Gastroesophageal sphincter (tissue), 4 donors: ENCODE results near the gene PCK1. TPM values are rescaled to one million over a fixed set of nuclear protein-coding genes. Genes with fewer than 3 reads are reported as not detected.

Experiments
- ATAC-seq: fragments of 150-250 bp; one replicate; pipeline ENCODE4 v1.9.1; 2016; ENCODE audit warnings: mild to moderate bottlenecking, moderate library complexity
- H3K27ac ChIP-seq, 4 donors: fragments of 200-600 bp; sonication (generic) in 3 of 4; 1 replicate in 3 of 4; 2 replicates in 1 of 4; pipeline ENCODE4 v1.5.1; 2016 to 2019
- H3K27me3 ChIP-seq: fragments of 200-600 bp; sonication (generic); one replicate; pipeline ENCODE4 v1.5.1; 2019
- H3K36me3 ChIP-seq, 2 donors: fragments of 200-600 bp; sonication (generic); one replicate each; pipeline ENCODE4 v1.5.1; 2019; ENCODE audit warnings: control low read depth in 1 of 2
- H3K4me1 ChIP-seq, 3 donors: fragments of 200-600 bp; sonication (generic); 1 replicate in 2 of 3; 2 replicates in 1 of 3; pipeline ENCODE4 v1.5.1; 2016 to 2019; ENCODE audit warnings: control low read depth in 2 of 3
- H3K4me3 ChIP-seq, 2 donors: fragments of 200-600 bp; sonication (generic); one replicate each; pipeline ENCODE4 v1.5.1; 2019; ENCODE audit warnings: mild to moderate bottlenecking in 1 of 2, moderate library complexity in 1 of 2
- H3K9me3 ChIP-seq, 3 donors: fragments of 200-600 bp; sonication (generic); one replicate each; pipeline ENCODE4 v1.5.1; 2017 to 2019; ENCODE audit warnings: control low read depth in 2 of 3
- EP300 ChIP-seq: sonication (generic); formaldehyde crosslinking; IDR thresholded peaks from one replicate; pipeline ENCODE4 v1.6.1; 2017; ENCODE audit warnings: antibody characterized with exemption, mild to moderate bottlenecking
- POLR2A ChIP-seq, 2 donors: fragments of 450-650 bp; IDR thresholded peaks; one replicate each; pipeline ENCODE4 v1.6.1; 2017; ENCODE audit warnings: antibody characterized with exemption in 2 of 2, mild to moderate bottlenecking in 2 of 2, moderate library complexity in 1 of 2
- POLR2AphosphoS5 ChIP-seq: sonication (generic); formaldehyde crosslinking; IDR thresholded peaks from one replicate; pipeline ENCODE4 v1.6.1; 2017; ENCODE audit warnings: antibody characterized with exemption
- WGBS, 2 donors: methylation state at CpG; one replicate each; pipeline ENCODE4 v1.1.5; 2018; ENCODE audit warnings: low coverage in 1 of 2; 5-methylcytosine and 5-hydroxymethylcytosine counted together
- total RNA-seq, 4 donors: library from RNA; depleted of rRNA; stranded (reverse); fragments of >200 nt; gene quantifications; one replicate each; pipeline ENCODE4 v1.1.0, GENCODE V29; 2016
- TF ChIP-seq, protein P1 (sequence below), 4 experiments: fragments of 200-600 bp in 2 of 4; fragments of 450-650 bp in 2 of 4; sonication (generic) in 1 of 4; IDR thresholded peaks; one replicate each; pipeline ENCODE4 v1.5.1; 2017 to 2019; ENCODE audit warnings: antibody characterized with exemption in 4 of 4, mild to moderate bottlenecking in 2 of 4, moderate library complexity in 2 of 4

PCK1 gene
- total RNA-seq, 4 donors from 2014 or later, result 0.15 to 3.2 (median 0.23) TPM

DNA sequence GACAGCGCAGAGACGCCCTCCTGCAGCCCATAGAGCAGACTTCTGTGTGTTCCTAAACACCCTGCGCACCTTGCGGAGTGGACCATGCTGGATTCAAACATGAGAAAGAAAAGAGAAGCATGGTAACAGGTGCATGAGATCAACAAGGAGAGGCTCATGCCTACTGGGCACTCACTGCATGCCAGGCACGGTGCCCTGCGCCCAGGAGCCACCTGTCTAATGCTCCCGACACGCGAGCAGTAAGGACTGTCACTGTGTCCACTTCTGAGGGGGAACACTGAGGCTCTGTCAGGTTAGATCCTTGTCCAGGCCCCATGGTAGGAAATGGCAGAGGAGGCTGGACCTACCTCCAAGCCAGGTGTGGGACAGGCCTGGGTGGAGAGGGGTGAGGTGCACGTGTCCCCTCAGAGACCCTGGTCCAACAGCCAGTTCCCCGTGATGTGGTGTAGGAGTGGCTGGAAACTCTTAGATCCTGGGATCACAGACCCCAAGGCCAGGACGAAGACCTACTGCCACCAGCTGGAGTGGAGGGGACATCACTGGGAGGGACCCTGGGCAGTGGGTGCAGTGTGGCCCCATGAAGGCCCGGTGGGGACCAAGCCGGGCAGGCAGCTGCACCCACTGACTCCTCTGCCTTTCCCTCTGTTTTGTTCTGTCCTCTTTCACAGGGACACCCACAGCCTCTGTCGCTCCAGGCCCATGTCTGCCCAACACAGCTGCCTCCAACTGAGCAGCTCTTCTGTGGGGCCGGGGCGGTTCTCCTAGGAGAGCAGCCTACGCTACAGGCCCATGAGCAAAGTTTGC is 29.8 kb downstream of the PCK1 start:
- peaks cover 0 to 24% (median 0%) of the 10 kb centered on the region in 3 donors for H3K4me1 ChIP-seq
- no peaks in the 10 kb centered on the region for H3K36me3 ChIP-seq
- no peak overlapping the region for H3K27ac ChIP-seq
- H3K4me3 ChIP-seq, result no peak overlapping the region
- H3K27me3 ChIP-seq, result peaks cover 8% of the 10 kb centered on the region
- peaks cover 0 to 12% (median 0%) of the 10 kb centered on the region in 3 donors for H3K9me3 ChIP-seq
- ATAC-seq, result no peak
- 25 to 100% methylated on average over 1 to 3 of the region's 18 CpGs for WGBS, 2 donors
- TF ChIP-seq POLR2A (IDR thresholded peaks at IDR 0.05) (no peak), POLR2AphosphoS5 (no peak), EP300 (no peak)
- TF ChIP-seq, protein P1, sequence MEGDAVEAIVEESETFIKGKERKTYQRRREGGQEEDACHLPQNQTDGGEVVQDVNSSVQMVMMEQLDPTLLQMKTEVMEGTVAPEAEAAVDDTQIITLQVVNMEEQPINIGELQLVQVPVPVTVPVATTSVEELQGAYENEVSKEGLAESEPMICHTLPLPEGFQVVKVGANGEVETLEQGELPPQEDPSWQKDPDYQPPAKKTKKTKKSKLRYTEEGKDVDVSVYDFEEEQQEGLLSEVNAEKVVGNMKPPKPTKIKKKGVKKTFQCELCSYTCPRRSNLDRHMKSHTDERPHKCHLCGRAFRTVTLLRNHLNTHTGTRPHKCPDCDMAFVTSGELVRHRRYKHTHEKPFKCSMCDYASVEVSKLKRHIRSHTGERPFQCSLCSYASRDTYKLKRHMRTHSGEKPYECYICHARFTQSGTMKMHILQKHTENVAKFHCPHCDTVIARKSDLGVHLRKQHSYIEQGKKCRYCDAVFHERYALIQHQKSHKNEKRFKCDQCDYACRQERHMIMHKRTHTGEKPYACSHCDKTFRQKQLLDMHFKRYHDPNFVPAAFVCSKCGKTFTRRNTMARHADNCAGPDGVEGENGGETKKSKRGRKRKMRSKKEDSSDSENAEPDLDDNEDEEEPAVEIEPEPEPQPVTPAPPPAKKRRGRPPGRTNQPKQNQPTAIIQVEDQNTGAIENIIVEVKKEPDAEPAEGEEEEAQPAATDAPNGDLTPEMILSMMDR (IDR thresholded peaks at IDR 0.05), result no peak

DNA sequence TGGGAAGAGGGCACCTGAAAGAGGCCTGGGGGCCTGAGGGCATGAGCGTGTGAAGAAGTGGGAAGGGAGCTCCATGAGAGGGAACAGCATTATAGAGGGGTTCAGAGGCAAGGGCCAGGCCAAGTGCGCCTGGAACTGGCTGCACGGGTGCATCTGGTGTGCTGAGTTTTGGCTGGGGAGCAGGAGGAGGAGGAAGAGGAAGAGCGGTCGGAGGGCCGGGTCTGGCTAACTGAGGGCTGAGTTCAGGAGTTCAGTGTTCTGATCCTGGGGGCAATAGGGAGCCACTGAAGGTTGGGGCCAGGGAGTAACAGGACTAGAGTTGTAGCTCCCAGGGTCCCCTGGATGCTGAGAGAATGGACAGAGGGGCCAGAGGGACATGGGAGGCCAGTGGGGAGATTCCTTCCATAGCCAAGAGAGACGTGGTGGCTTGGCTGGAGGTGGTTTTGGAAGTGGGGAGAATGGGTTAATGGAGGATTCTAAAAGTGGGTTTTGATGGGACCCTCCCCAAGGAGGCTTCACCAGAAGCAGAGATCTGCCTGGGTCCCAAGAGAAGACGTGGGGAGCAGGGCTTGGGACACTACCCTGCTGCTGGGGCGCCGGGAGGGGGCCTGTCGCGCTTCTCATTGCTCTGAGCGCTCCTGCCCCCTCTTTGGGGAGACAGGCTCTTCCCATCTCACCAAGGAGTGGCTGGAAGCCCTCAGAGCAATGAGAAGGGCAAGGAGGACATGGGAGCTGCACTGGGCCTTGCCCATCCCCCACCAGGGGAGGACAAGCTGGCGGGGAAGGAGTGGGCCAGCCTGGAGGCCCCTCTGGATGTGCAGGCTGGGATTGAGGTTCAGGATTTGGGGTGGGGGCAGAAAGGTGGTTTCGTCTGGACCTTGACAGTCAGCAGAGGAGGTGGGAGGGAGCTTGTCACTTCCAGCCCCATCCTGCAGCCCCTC is 30.6 kb downstream of the PCK1 start:
- H3K27me3 ChIP-seq, result peaks cover 5% of the 10 kb centered on the region
- H3K4me1 ChIP-seq, result peaks cover 0 to 17% (median 0%) of the 10 kb centered on the region in 3 donors
- no peak overlapping the region for H3K27ac ChIP-seq
- WGBS, 2 donors, result 72 to 86% methylated on average over 2 to 6 of the region's 15 CpGs
- peaks cover 0 to 12% (median 0%) of the 10 kb centered on the region in 3 donors for H3K9me3 ChIP-seq
- ATAC-seq, result no peak
- no peaks in the 10 kb centered on the region for H3K36me3 ChIP-seq
- TF ChIP-seq, protein P1 (IDR thresholded peaks at IDR 0.05), result no peak
- TF ChIP-seq EP300 (no peak), POLR2AphosphoS5 (no peak), POLR2A (IDR thresholded peaks at IDR 0.05) (no peak)
- no peak overlapping the region for H3K4me3 ChIP-seq

DNA sequence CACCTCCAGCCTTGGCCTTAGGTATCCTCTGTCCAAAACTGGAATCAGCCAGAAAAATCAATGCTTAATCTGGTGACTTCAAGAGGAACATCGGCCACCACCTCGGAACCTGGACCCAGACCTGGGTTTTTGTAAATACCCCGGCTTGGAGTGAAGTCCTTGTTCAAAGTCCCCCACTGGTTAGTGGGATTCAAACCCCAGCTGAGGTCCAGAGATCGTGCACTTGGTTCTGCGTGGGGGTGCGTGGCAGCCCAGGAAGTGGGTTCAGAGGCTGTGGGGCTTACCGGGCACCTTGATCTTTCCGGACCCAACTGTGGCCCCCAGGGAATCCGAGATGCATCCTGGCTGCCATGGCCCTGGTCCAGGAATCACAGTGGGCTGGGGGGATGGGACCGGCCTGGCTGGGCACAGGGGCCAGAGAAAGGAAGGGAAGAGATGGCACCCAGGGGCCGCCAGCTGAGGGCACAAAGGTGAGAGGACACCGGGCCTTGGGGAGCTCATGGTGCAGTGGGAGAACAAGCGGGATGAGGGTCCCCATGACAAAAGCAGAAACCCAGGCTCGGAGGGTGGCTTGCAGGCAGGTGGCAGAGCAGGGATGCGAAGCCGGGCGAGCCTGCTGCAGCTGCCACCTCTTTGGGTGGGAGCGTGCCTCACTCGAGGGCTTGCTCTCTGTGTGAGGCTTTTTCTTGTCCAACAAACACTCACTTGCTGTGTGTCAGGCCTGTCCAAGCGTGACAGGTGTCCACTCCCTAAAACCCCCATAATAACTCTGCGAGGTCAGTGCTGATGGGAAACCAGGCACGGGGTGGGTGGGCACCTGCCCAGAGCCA is 31.6 kb downstream of the PCK1 start:
- WGBS, 2 donors, result 83% methylated on average over 1 of the region's 22 CpGs; no CpG with 5 or more reads in 1 of the 2 donors
- peaks cover 0 to 9% (median 0%) of the 10 kb centered on the region in 3 donors for H3K9me3 ChIP-seq

More for the DNA sequence above, 31.6 kb downstream of the PCK1 start:
- TF ChIP-seq POLR2A (IDR thresholded peaks at IDR 0.05), result no peak
- TF ChIP-seq EP300, result no peak
- TF ChIP-seq POLR2AphosphoS5, result no peak
- TF ChIP-seq, protein P1 (IDR thresholded peaks at IDR 0.05), result no peak
- Histone ChIP-seq H3K4me1 (peaks cover 0 to 24% (median 5%) of the 10 kb centered on the region in 3 donors), H3K36me3 (no peaks in the 10 kb centered on the region), H3K27me3 (peaks cover 8% of the 10 kb centered on the region), H3K4me3 (no peak overlapping the region), H3K27ac (no peak overlapping the region)
- no peak for ATAC-seq
